Subcutaneous adipose tissue (tissue), 4 donors: ENCODE results near the gene CHRNA7. TPM values are rescaled to one million over a fixed set of nuclear protein-coding genes. Genes with fewer than 3 reads are reported as not detected.

Source experiments
- total RNA-seq, 4 donors: library from RNA; depleted of rRNA; stranded (reverse); fragments of >200 nt; gene quantifications; one replicate each; pipeline ENCODE4 v1.1.0, GENCODE V29; 2016
- TF ChIP-seq, protein P1 (sequence below): fragments of 450-650 bp; IDR thresholded peaks from one replicate; pipeline ENCODE4 v1.5.1; 2016; ENCODE audit warnings: low read depth, mild to moderate bottlenecking, control low read depth, antibody characterized with exemption, moderate library complexity

CHRNA7 gene
- total RNA-seq, 4 donors from 2014 or later: 0.16 to 2.2 (median 0.79) TPM

DNA sequence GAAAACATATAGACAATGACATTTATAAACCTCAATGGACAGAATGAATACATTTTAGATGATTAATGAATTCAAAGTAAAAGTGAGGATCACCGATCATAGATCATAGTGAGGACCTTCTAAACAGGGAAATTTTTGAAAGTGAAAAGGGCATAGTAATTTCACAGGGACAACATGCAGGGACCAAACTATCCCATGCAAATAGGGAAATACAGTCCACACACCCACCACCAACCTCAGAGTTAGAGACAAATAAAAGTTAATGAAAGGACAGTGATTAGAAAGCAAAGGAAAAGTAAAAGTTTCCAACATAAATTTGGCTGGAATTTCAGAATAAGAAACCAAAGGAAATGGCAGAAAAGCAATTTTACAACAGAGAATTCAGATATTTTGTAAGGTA lies 15.4 kb upstream of the CHRNA7 start:
- TF ChIP-seq, protein P1, sequence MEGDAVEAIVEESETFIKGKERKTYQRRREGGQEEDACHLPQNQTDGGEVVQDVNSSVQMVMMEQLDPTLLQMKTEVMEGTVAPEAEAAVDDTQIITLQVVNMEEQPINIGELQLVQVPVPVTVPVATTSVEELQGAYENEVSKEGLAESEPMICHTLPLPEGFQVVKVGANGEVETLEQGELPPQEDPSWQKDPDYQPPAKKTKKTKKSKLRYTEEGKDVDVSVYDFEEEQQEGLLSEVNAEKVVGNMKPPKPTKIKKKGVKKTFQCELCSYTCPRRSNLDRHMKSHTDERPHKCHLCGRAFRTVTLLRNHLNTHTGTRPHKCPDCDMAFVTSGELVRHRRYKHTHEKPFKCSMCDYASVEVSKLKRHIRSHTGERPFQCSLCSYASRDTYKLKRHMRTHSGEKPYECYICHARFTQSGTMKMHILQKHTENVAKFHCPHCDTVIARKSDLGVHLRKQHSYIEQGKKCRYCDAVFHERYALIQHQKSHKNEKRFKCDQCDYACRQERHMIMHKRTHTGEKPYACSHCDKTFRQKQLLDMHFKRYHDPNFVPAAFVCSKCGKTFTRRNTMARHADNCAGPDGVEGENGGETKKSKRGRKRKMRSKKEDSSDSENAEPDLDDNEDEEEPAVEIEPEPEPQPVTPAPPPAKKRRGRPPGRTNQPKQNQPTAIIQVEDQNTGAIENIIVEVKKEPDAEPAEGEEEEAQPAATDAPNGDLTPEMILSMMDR: no peak

DNA sequence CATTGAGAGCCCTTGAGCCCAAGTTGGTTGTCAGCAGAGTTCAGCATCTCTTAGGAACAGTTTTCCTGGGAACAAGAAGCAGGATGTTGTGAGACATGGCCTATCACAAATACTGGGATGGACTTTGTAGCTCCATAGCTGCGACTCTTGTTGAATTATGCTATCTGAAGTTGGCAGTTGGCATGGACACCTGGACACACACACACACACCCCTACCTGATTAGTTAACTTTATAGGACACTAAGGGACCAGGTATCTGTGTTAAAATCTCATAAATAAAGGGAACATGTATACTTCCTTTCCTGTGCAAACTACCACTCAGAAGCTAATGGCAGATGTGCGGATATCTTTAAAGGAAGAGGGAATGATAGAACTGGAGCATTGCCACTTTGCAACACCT lies 10.2 kb upstream of the CHRNA7 start:
- TF ChIP-seq, protein P1: no peak

DNA sequence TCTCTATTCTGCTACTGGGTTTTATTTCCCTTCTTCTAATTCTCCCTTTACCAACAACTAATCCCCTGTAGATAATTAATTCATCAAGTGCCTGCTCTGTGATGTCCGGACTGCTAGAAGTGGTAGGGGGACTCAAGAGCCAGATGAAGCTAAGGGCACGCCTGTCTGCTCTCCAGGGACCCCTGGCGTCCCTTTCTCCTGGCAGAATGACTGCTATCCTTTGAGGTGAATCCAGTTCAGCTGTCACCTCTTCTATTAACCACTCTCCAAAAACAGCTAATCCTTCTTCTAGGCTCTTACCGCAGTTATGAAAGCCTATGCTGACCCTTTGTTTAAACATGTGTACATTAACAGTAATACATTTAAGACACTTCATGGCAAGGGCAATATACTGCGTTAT lies 1.4 kb upstream of the CHRNA7 start:
- TF ChIP-seq, protein P1: no peak

- TF ChIP-seq, protein P1: no peak
These were observed 880 bp upstream of the CHRNA7 start for GRCh38 chr15:32029409-32029861.

- TF ChIP-seq, protein P1: no peak
These were observed 480 bp downstream of the CHRNA7 start for GRCh38 chr15:32030795-32031194.

GRCh38 chr15:32033186-32033890 lies 3.0 kb downstream of the CHRNA7 start:
- TF ChIP-seq, protein P1: no peak

DNA sequence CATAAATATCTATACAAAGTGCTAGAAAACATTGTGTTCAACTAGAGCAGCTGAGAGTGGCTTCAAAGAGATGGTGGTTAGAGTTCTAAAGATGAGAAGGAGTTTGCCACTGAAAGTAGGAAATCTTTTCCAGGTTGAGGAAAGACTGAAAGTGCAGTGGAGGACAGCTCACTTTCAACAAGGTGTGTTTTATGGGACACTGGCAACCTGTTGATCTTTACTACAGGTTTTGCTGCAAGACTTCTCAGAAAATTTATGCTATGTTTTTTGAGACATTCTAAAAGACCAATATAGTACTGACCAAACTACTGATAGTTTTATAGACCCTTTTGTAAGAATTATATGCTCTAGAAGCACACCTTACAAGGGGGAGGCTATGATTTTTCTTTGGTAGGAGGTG lies 3.8 kb downstream of the CHRNA7 start:
- TF ChIP-seq, protein P1: no peak
